Measurements from ENCODE around the gene FNDC3A.

The FNDC3A gene

GRCh38 chr13:48954081-48954480, 21.6 kb upstream of the FNDC3A start:
- Mint-ChIP-seq H3K27ac (peak overlapping the region; percentile 29 to 82 (median 74)), H3K4me1 (peaks cover 16% of the 10 kb centered on the region), H3K4me3 (no peak overlapping the region), H3K27me3 (ENCODE audit: low read depth) (no peaks in the 10 kb centered on the region), H3K36me3 (ENCODE audit: low read depth) (no peaks in the 10 kb centered on the region), H3K9me3 (no peaks in the 10 kb centered on the region)
- no peak for TF ChIP-seq CTCF (IDR thresholded peaks at IDR 0.05; ENCODE audit: unreplicated experiment in 3 of 3)

GRCh38 chr13:48955536-48955935, 20.2 kb upstream of the FNDC3A start:
- no peaks in the 10 kb centered on the region for H3K9me3 Mint-ChIP-seq
- TF ChIP-seq CTCF (IDR thresholded peaks at IDR 0.05; ENCODE audit: unreplicated experiment in 3 of 3), result no peak
- H3K27ac Mint-ChIP-seq, result no peak overlapping the region
- peaks cover 16% of the 10 kb centered on the region for H3K4me1 Mint-ChIP-seq
- H3K27me3 Mint-ChIP-seq (ENCODE audit: low read depth), result no peaks in the 10 kb centered on the region
- no peak overlapping the region for H3K4me3 Mint-ChIP-seq
- H3K36me3 Mint-ChIP-seq (ENCODE audit: low read depth), result no peaks in the 10 kb centered on the region

- H3K27me3 Mint-ChIP-seq (ENCODE audit: low read depth), result no peaks in the 10 kb centered on the region
These were observed 14.3 kb upstream of the FNDC3A start for GRCh38 chr13:48961379-48961778.

GRCh38 chr13:48962281-48962680, 13.4 kb upstream of the FNDC3A start:
- TF ChIP-seq CTCF (IDR thresholded peaks at IDR 0.05; ENCODE audit: unreplicated experiment in 3 of 3), result no peak
- Mint-ChIP-seq H3K27me3 (ENCODE audit: low read depth) (peaks cover 4% of the 10 kb centered on the region), H3K36me3 (ENCODE audit: low read depth) (no peaks in the 10 kb centered on the region), H3K27ac (no peak overlapping the region), H3K9me3 (no peaks in the 10 kb centered on the region), H3K4me3 (no peak overlapping the region), H3K4me1 (no peaks in the 10 kb centered on the region)

More at GRCh38 chr13:48961379-48961778, 14.3 kb upstream of the FNDC3A start:
- H3K4me3 Mint-ChIP-seq, result no peak overlapping the region
- no peaks in the 10 kb centered on the region for H3K4me1 Mint-ChIP-seq
- no peaks in the 10 kb centered on the region for H3K36me3 Mint-ChIP-seq (ENCODE audit: low read depth)
- H3K9me3 Mint-ChIP-seq, result no peaks in the 10 kb centered on the region
- H3K27ac Mint-ChIP-seq, result no peak overlapping the region
- TF ChIP-seq CTCF (IDR thresholded peaks at IDR 0.05; ENCODE audit: unreplicated experiment in 3 of 3), result no peak

GRCh38 chr13:48965736-48966135, 10.0 kb upstream of the FNDC3A start:
- no peak for TF ChIP-seq CTCF (IDR thresholded peaks at IDR 0.05; ENCODE audit: unreplicated experiment in 3 of 3)
- H3K4me3 Mint-ChIP-seq, result no peak overlapping the region
- peaks cover 7% of the 10 kb centered on the region for H3K27me3 Mint-ChIP-seq (ENCODE audit: low read depth)
- no peaks in the 10 kb centered on the region for H3K36me3 Mint-ChIP-seq (ENCODE audit: low read depth)
- no peak overlapping the region for H3K27ac Mint-ChIP-seq
- no peaks in the 10 kb centered on the region for H3K4me1 Mint-ChIP-seq
- H3K9me3 Mint-ChIP-seq, result no peaks in the 10 kb centered on the region

- Mint-ChIP-seq H3K36me3 (ENCODE audit: low read depth) (no peaks in the 10 kb centered on the region), H3K27me3 (ENCODE audit: low read depth) (peaks cover 7% of the 10 kb centered on the region), H3K9me3 (peaks cover 10% of the 10 kb centered on the region), H3K27ac (no peak overlapping the region), H3K4me3 (no peak overlapping the region), H3K4me1 (peaks cover 6% of the 10 kb centered on the region)
- TF ChIP-seq CTCF (IDR thresholded peaks at IDR 0.05; ENCODE audit: unreplicated experiment in 3 of 3), result no peak
These were observed 6.0 kb upstream of the FNDC3A start for GRCh38 chr13:48969685-48970084.
